Endothelial cell of umbilical vein (primary cell): Measurements from ENCODE around the gene PLEKHA6. TPM values are rescaled to one million over a fixed set of nuclear protein-coding genes. Genes with fewer than 3 reads are reported as not detected.

Experiments used
- BruUV-seq: library from RNA; stranded (reverse); fragments of 400-500 nt; replicated peaks from 2 replicates; lab custom pipeline; 2021; lab: Mats Ljungman, UMichigan
- CTCF ChIA-PET: fragments of 300-600, 350-600 bp; sonication (Branson Sonifier 250); formaldehyde crosslinking; loops from one replicate; lab custom pipeline; 2021; ENCODE audit warnings: antibody characterized with exemption, inconsistent platforms; lab: Charles Lee
- POLR2A ChIA-PET: fragments of 300-600, 350-600 bp; sonication (Branson Sonifier 250); formaldehyde crosslinking; loops from one replicate; lab custom pipeline; 2021; ENCODE audit warnings: antibody characterized with exemption, inconsistent platforms; lab: Charles Lee
- DNase-seq: peaks from one replicate; pipeline ENCODE4 v3.0.0-alpha.2; 2011; ENCODE audit warnings: low read depth, low spot score
- FAIRE-seq: peaks from 2 replicates; lab custom pipeline; 2011; peaks lifted over from hg19 to GRCh38; lab: Jason Lieb, UNC
- H2AFZ ChIP-seq: 2 replicates; pipeline ENCODE4 v1.6.0; 2012; ENCODE audit warnings: low read depth, low read length, control low read depth, inconsistent platforms
- H3K27ac ChIP-seq: 2 replicates; pipeline ENCODE4 v1.5.1; 2011; ENCODE audit warnings: low read depth, mild to moderate bottlenecking, control low read depth, low read length, moderate library complexity; ENCODE audit not compliant: insufficient read depth
- H3K27me3 ChIP-seq, 2 experiments: 2 replicates each; pipeline versions ENCODE4 v1.6.0 to v1.6.1; 2011; ENCODE audit warnings: low read length in 2 of 2, mixed read lengths in 1 of 2; ENCODE audit not compliant: control insufficient read depth in 2 of 2, insufficient read depth in 2 of 2
- H3K36me3 ChIP-seq, 2 experiments: 2 replicates in 1 of 2; 3 replicates in 1 of 2; pipeline ENCODE4 v1.5.1; 2011; ENCODE audit warnings: low read length in 2 of 2, mild to moderate bottlenecking in 1 of 2, moderate library complexity in 1 of 2; ENCODE audit not compliant: control insufficient read depth in 2 of 2, insufficient read depth in 2 of 2; ENCODE audit errors: extremely low read depth in 1 of 2
- H3K4me1 ChIP-seq: 3 replicates; pipeline ENCODE4 v1.5.1; 2011; ENCODE audit warnings: mild to moderate bottlenecking, low read length; ENCODE audit not compliant: control insufficient read depth, insufficient read depth; ENCODE audit errors: extremely low read depth
- H3K4me2 ChIP-seq: 2 replicates; pipeline ENCODE4 v1.6.1; 2011; ENCODE audit warnings: low read length, control low read depth, mixed read lengths; ENCODE audit not compliant: insufficient read depth
- H3K4me3 ChIP-seq, 3 experiments: fragments of 200-600 bp in 1 of 3; sonication (generic), shearing (Covaris generic) in 1 of 3; replicated peaks in 1 of 3; 2 replicates each; pipeline ENCODE4 v1.5.1; 2011 to 2016; ENCODE audit warnings: control low read depth in 3 of 3, low read length in 3 of 3, mild to moderate bottlenecking in 2 of 3, inconsistent platforms in 1 of 3, low read depth in 1 of 3, moderate library complexity in 1 of 3; ENCODE audit not compliant: insufficient read depth in 1 of 3
- H3K79me2 ChIP-seq: 2 replicates; pipeline ENCODE4 v1.6.0; 2012; ENCODE audit warnings: low read length, inconsistent platforms; ENCODE audit not compliant: control insufficient read depth, insufficient read depth
- H3K9ac ChIP-seq: replicated peaks from 2 replicates; pipeline ENCODE3; 2011; ENCODE audit warnings: low read length, control low read depth; ENCODE audit not compliant: insufficient read depth; ENCODE audit errors: extremely low read depth
- H3K9me1 ChIP-seq: replicated peaks from 3 replicates; pipeline ENCODE4 v1.6.0; 2011; ENCODE audit warnings: mild to moderate bottlenecking, low read length; ENCODE audit not compliant: control insufficient read depth, insufficient read depth; ENCODE audit errors: extremely low read depth
- H3K9me3 ChIP-seq: replicated peaks from 2 replicates; pipeline ENCODE4 v1.5.1; 2012; ENCODE audit warnings: low read length, inconsistent platforms; ENCODE audit not compliant: control insufficient read depth, insufficient read depth
- H4K20me1 ChIP-seq: replicated peaks from 2 replicates; pipeline ENCODE3; 2011; ENCODE audit warnings: mild to moderate bottlenecking, low read length; ENCODE audit not compliant: control insufficient read depth, insufficient read depth; ENCODE audit errors: extremely low read depth
- CTCF ChIP-seq, 2 donors: IDR thresholded peaks; 1 replicate in 1 of 2; 2 replicates in 1 of 2; pipeline ENCODE4 v1.5.1; 2011; ENCODE audit warnings: low read length in 2 of 2, mild to moderate bottlenecking in 2 of 2, moderate library complexity in 2 of 2, control low read depth in 1 of 2, inconsistent platforms in 1 of 2, low read depth in 1 of 2; ENCODE audit not compliant: insufficient read depth in 1 of 2; ENCODE audit errors: extremely low read depth in 1 of 2
- EZH2 ChIP-seq: IDR thresholded peaks from 2 replicates; pipeline ENCODE4 v1.6.1; 2012; ENCODE audit warnings: borderline replicate concordance, low read depth, mild to moderate bottlenecking, moderate library complexity, low read length, inconsistent platforms; ENCODE audit not compliant: severe bottlenecking
- FOS ChIP-seq: IDR thresholded peaks from 2 replicates; pipeline ENCODE4 v1.6.1; 2011; ENCODE audit warnings: mild to moderate bottlenecking, low read length, moderate library complexity, borderline replicate concordance; ENCODE audit not compliant: insufficient read depth
- GATA2 ChIP-seq: IDR thresholded peaks from 2 replicates; pipeline ENCODE4 v1.7.0; 2011; ENCODE audit warnings: low read depth, mild to moderate bottlenecking, moderate library complexity, mixed read lengths, low read length; ENCODE audit not compliant: insufficient read length, insufficient read depth
- JUN ChIP-seq: IDR thresholded peaks from 2 replicates; pipeline ENCODE4 v1.6.1; 2011; ENCODE audit warnings: borderline replicate concordance, low read depth; ENCODE audit not compliant: insufficient read length, insufficient read depth
- MAX ChIP-seq: IDR thresholded peaks from 2 replicates; pipeline ENCODE4 v1.6.1; 2011; ENCODE audit not compliant: insufficient read depth, insufficient read length
- MYC ChIP-seq: IDR thresholded peaks from one replicate; pipeline ENCODE4 v1.6.1; 2011; ENCODE audit warnings: mild to moderate bottlenecking, low read depth, low read length
- POLR2A ChIP-seq: IDR thresholded peaks from 2 replicates; pipeline ENCODE4 v1.6.1; 2012; ENCODE audit warnings: low read depth, mild to moderate bottlenecking, control low read depth, low read length
- POLR2AphosphoS5 ChIP-seq: IDR thresholded peaks from 2 replicates; pipeline ENCODE4 v1.6.1; 2012; ENCODE audit warnings: low read depth, mild to moderate bottlenecking, control low read depth, low read length, moderate library complexity; ENCODE audit not compliant: insufficient read depth
- dilution Hi-C: fragments of 300-500 bp; cut with MboI; formaldehyde crosslinking; loops from one replicate; pipeline ENCODE4 v1.15.0; 2019; ENCODE audit warnings: low sequenced_read_pairs; ENCODE audit not compliant: extremely low pct_ligation_motif_present
- intact Hi-C: fragments of 100-400 bp; cut with micrococcal nuclease; formaldehyde crosslinking; loops from one replicate; pipeline ENCODE4 v1.10.0; 2022
- polyA plus RNA-seq, 4 experiments: library from polyadenylated mRNA; depleted of rRNA in 3 of 4; stranded (reverse) in 3 of 4; unstranded in 1 of 4; fragments of >200 nt; gene quantifications; 2 replicates each; pipeline versions ENCODE4 v1.2.1 to v1.2.3, GENCODE V29; 2011 to 2012; ENCODE audit warnings: missing spikeins in 1 of 4
- total RNA-seq: library from RNA; stranded (reverse); gene quantifications from 2 replicates; pipeline ENCODE4 v1.2.3, GENCODE V29; 2021

Gene PLEKHA6
- total and polyA plus RNA-seq, 2 donors (not counting 3 experiments of a cell fraction or from before 2014, with no cell fraction given), result 2.1 to 15.0 TPM

- Histone ChIP-seq H3K36me3 (no peaks in the 10 kb centered on the region), H3K9me1 (no peaks in the 10 kb centered on the region), H3K79me2 (no peaks in the 10 kb centered on the region), H3K27me3 (no peaks in the 10 kb centered on the region), H3K9me3 (no peaks in the 10 kb centered on the region), H3K27ac (no peak overlapping the region), H3K4me3 (no peak overlapping the region), H3K4me2 (no peak overlapping the region), H2AFZ (no peak overlapping the region), H3K9ac (no peak overlapping the region), H3K4me1 (peaks cover 1% of the 10 kb centered on the region), H4K20me1 (no peaks in the 10 kb centered on the region)
- DNase-seq (no peak), FAIRE-seq (no peak)
- BruUV-seq, result no TSS peak
- CTCF ChIA-PET, result interaction anchor here (0.7 to 9.8 kb wide), 41 partner anchors 8 to 548 kb away, joined by 3 to 318 read pairs (median 7); partner anchors contain the start of genes GOLT1A and PLEKHA6
- no peak for TF ChIP-seq CTCF (IDR thresholded peaks at IDR 0.05; ENCODE audit: extremely low read depth in 1 of 2, insufficient read depth in 1 of 2, low read depth in 1 of 2, low read length in 2 of 2)
- no peak for TF ChIP-seq MAX
- TF ChIP-seq GATA2, result no peak
- TF ChIP-seq FOS, result no peak
- no peak for TF ChIP-seq JUN
- no peak for TF ChIP-seq POLR2AphosphoS5
- TF ChIP-seq MYC, result no peak
- no peak for TF ChIP-seq EZH2
- TF ChIP-seq POLR2A, result no peak
- intact Hi-C loops, result loop anchor here (2.0 to 5.0 kb wide), 2 partner anchors 44 to 243 kb away; no protein-coding TSS in a partner anchor
- dilution Hi-C loops, result no loop called here
- POLR2A ChIA-PET, result interaction anchor here (0.9 to 1.1 kb wide), 2 partner anchors 101 to 104 kb away, joined by 4 to 8 read pairs; partner anchors contain the start of gene PLEKHA6
These were observed 100.5 kb downstream of the PLEKHA6 start for GRCh38 chr1:204259196-204259595.
